IPS DF 4.7 (cell line): ENCODE results near the gene SLC2A9.

Experiments used
- DNase-seq: peaks from one replicate; pipeline ENCODE4 v3.0.0-alpha.2; 2013; ENCODE audit warnings: low spot score; ENCODE audit errors: extremely low read depth

SLC2A9 gene

DNA sequence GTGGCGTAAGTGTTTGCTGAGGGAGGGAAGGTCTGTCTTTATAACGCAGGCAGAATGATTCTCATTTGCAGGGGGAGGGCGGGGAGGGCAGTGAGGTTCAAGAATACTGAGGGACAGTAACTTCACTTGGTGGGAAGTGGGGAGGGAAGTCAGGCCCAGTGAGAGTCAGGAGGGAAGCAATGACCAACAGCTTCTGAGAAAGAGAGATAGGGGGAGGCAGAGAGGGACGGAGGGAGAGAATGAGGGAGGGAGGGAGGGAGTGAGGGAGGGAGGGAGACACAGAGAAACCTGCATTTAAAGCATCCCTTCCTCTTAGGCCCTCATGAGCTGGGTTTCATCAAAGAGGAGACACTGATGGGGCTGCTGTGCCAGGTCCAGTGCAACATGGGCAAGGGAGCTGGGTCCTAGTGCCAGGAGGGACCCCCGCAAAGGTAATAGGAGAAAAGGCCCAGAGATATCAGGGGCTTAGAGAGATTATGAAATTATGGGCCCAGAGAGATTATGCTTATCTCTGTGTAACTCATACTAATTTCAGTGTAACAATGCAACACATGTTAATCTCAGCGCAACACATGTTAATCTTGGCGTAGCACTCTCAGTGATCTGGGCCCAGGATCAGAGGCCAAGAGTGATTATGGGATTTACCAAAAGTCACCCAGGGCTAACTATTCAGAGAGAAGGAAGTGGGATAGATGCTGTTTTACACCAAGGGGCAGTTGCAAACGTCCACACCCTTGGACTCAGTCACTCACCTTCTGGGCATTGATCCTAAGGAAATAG lies 127.8 kb downstream of the SLC2A9 start:
- DNase-seq, result no peak

DNA sequence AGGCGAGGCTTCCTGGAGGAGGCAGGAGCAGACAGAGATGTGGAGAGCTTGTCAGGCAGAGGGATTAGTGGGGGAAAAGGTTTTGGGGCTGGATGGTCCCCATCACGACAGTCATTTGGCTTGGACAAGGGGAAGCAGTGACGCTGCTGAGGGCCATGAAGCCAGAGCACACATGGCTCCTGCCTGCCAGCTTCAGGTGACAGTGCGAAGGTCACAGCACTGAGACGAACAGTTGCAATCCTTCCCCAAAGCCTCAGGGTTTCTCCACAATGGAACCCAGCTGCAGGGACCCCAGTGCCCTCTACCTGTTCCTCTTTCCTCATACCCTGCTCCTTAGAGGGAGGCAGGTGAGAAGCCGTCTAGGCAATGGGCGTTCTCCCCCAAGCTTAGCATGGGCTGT lies 129.6 kb downstream of the SLC2A9 start:
- DNase-seq, result no peak

DNA sequence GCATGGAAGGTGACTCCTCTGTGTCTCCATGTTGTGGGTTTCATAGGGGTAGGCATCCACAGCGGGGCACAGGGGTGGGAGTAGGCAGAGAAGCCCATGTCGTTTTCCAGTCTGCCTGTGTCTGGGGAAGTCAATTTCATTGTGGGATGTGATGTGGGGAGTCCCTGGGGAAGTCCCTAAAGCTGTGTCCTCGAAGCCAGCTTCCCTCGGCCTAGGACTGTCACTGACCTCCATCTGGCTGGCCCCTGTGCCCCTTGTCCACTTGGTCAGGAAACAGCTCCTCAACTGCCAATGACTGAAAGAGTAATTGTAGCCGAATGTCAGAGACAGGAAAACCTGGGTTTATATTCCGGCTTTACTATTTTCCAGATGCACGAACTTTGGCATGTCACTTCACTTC lies 130.2 kb downstream of the SLC2A9 start:
- DNase-seq, result no peak

DNA sequence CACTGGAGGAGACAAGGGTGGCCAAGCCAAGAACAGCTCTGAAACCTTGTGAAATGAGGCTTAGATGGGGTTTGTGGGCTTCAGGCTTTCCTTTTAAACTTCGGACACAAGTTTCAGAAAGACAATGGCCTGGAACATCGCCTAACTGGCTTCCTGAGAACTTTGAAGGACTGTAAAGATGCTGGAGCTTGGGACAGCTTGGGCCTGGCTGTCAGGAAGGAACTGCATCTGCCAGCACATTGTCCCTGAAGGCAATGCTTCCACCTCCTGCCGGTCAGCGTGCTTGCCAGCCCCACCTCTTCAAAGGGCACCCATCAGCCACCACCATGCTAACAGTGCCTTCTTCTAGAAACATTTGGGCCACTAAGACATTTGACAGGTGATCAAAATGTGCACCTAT lies 132.0 kb downstream of the SLC2A9 start:
- DNase-seq, result no peak

DNA sequence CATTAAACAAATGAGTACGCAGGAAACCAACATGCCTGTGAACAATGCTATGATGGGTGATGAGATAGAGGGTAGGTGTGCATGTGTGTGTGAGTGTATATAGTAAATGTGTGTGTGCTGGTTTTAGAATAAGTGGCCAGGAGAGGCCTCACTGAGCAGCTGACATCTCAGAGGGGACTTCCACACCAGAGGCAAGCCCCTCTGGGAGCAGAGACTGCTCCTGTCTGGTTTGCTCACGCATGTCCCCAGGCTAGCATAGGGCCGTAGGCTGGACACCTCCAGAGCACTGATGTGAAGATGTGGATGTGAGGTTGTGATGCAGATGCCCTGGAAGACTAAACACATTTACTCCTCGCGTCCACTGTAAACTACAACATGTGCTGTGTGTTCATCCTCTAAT lies 135.3 kb downstream of the SLC2A9 start:
- no peak for DNase-seq

DNA sequence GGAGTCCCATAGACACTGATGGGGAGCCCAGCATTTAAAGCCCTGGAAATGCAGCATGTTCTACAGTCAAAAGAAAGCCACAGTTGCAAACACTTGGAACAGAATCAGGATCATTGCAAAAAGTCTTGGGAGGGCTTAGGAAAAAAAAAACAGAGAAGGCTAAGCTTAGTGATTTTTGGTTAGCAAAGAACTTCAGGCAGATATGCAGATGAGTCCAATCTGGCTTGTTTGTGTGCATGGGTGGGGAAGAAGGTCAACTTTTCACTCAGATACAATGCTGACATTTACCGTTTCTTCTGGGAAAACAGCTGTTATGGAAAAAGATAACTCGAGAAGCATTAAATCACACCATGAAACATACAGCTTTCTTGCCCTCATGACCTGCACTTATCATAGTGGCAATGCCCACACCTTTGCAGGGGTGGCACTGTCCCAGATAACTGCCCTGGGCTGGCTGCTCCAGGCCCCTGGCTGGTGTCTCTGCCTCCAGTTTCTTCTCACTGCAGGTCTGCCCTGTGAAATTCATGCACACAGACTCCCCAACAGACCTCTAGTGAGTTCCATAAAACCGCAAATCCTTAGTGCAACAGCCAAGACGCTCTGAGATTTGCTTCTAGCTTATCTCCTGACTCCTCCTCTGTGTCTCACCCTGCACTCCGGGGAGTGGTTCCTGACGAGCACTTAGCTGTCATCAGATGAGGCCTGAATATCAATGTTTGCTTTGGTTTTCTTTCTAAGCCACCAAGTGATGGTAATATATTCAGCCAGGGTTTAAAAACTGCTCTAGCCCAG lies 140.7 kb downstream of the SLC2A9 start:
- no peak for DNase-seq

DNA sequence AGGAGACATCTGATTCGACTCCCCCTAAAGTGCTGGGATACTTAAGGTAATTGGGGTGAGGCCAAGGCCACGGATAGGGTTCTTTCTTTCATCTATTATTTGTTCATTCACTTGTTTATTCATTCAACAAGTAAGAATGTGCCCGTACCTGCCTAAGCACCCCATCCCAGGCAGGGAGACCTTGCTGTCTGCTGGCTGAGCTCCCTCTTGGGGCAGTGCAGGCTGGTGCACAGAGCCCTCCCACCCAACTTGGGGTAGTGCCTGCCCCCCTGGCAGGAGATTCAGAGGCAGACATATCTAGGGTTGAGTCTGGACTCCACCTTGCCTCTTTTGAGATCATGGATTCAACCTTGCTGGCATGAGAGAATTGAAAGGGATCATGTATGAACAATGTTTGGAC lies 144.2 kb downstream of the SLC2A9 start:
- no peak for DNase-seq

DNA sequence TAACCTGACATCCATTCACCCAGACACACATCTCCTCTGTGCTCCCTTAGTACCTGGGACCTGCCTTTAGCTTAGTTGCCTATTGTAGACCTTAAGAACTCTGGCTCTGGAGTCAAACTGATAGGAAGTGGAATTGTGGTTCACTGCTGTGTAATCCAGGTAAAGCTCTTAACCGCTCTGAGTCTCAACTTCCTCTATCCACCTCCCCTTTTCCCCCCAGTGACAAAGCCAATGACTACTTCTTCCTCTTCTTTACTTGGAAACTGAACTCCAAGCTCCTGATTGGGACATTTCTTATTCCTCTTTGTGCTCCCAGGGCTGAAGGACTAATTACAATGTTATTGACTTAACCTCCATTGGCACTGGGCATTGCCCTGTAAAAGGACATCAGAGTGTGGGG lies 145.8 kb downstream of the SLC2A9 start:
- no peak for DNase-seq

DNA sequence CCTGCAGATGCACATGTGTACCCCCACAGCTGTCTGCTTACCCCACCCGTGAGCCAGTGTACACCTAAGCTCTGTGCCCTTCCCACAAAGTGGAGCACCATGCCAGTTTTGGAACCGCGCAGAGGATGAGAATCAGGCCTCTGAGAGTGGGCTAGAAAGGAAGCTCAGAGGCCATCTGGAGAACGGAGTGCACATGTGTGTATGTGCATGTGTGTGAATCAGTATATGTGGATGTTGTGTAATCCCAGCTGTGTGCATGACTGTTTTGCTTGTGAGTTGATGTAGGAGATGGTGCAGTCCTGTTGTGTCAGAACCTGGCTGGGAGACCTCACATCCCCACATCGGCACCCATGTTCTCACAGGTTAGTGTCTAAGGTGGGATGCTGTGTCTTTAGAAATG lies 146.9 kb downstream of the SLC2A9 start:
- no peak for DNase-seq

DNA sequence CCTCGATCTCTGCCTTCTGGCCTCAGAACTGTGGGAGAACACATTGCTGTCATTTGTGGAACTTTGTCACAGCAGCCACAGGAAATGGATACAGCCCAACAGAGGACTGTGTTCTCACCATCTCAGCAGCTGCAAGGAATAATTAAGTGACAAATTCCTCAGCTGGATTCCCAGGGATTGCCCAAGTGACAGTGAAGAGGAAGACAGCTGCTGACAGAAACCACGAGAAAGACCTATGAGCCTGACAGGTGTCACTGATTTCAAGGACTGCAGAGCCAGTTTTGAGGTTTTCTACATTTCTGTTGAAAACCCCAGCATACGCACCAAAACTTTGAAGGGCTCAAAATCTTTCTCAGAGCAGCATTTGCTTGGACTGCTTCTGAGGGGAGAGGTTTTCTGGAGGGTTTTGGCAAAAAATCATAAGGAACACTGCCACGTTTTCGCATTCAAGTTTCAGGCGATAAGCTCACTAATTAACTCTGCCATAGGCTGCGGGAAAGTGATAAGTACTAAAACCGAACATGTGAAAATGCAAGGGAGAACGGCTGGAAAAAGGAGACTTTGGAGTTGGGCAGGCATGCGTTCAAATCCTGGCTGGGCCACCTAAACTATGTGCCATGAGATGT lies 151.0 kb downstream of the SLC2A9 start:
- DNase-seq, result no peak

DNA sequence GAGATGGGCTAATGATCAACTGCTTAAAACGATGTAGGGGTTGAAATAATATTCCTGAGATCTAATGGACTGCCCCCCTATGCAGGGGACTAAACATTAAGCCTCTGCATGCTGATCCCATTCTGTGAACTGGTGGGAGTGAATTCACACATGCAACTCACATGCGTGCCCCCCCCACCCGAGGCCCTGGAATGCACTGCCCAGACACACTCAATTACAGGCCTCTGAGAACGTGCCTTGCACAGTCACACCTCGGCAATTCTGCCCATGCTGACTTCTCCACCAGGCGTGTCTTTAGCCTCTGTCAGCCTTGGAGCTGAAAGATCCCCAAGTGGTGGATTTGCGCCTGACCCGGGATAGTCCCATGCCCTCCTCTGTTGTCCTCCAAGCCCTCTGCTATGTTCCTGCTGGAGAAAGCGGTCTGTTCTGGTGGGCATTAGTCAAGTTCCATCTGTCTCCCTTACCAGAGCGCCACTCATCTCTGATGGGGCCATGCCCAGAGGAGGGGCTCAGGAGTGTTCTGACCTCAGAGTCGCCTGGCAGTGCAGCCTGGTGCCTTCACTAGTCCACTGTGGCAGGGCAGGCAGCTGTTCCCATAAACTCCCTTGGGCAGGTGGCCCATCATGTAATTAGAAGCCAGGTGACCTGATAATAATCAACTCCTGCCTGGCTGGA lies 153.4 kb downstream of the SLC2A9 start:
- no peak for DNase-seq

DNA sequence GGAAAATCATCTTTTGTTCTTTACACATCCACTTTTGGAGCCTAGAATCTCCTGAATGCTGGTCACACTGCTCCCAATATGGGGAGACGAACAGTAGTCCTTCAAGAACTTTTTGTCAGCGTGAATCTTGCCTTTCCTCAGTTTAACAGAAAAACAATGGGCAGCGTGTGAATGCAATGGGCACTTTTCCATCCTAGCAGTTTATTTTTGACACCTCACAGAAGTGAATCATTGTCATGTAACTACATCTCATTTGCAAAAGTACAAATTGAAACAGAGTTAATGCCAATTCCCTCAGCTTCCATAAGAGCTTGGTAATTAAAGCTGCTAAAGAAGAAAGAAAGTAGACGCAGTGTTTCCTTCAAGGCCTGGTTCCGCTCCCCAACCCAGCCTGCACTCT lies 154.4 kb downstream of the SLC2A9 start:
- DNase-seq, result no peak

DNA sequence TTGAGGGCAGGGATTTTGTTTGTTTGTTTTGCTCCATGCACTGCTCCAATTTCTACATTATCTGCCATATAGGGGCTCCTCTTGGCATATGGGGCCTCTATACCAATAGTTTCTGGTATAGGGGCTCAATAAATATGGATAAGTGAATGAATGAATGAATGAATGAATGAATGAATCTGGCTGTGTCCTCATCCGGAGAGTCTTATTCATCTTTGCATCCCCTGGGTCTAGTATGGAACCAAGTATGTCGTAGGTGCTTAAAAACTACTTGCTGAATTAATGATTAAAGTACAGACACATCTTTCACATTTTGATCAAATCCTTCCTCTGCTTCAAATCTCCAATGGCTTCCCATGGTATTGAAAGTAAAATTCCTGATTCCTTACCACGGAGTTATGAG lies 159.7 kb downstream of the SLC2A9 start:
- DNase-seq, result no peak

DNA sequence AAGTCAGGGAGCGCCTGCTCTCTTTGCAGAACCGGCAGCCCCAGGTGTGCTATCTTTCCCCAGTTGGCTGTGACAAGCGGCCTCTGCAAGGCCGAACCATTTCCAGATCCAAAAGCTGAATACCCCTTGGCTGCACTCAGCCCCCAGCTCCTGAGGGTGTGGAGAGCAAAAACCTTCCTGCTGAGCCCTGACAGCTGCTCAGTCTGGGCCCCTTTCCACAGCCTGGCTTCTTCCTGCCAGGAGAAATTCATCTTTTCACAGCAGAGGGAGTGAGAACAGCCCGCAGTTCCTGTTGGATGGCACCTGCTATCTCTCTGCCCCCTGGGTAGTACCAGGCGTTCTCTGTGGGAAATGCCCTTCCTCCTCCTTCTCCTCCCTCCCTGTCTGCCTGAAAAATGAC lies 161.5 kb downstream of the SLC2A9 start:
- DNase-seq, result no peak

DNA sequence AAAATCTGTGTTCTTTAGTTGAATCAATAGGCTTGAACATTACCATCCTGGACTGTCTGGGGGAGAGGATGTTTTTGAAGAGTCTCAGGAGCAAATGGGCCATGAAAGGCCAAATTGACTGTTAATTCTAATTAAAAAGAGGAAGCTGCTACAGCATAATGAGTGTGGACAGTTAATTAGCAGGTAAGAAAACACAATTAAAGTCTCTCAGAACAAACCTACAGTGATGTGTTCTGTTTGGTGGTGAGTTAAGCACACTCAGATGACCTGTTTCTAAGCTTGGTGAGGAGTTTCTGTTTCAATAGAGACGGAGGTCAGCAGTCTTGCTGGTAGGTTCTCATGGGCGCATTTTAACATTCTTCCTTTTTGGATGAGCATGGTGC lies 171.8 kb downstream of the SLC2A9 start:
- DNase-seq, result no peak

DNA sequence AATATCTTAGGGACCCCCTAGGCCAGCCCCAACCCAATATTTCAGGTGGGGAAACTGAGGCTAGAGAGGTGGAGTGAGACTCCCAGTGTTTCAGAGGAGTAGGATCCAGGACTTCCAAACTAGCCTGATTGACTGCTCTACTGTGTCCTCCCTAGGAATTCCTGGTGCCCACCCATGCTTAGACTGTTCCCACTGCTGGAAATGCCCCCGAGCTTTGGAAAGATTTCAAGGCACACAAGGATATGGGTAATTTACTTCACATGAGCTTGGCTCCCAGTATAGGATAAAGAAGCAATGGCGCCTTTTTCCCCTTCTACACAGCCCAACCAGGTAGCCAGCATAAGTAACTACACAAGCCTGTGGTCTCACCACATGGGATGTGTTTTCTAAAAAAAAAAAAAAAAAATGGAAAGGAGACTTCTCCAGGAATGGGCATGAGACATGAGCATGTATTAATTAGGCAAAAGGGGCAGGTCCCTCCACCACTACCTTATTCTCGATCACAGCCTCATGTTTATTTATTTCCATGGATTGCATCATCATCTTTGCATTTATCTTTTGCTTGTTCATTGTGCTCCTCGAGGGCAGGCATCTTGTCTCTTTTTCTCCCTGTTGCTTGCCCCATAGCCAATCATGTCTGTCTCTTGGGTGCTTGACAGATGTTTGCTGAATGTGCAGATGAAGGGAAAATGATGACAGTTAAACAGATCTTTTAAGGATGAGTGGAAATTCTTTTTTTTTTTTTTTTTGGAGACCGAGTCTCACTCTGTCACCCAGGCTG lies 173.1 kb downstream of the SLC2A9 start:
- DNase-seq, result no peak

DNA sequence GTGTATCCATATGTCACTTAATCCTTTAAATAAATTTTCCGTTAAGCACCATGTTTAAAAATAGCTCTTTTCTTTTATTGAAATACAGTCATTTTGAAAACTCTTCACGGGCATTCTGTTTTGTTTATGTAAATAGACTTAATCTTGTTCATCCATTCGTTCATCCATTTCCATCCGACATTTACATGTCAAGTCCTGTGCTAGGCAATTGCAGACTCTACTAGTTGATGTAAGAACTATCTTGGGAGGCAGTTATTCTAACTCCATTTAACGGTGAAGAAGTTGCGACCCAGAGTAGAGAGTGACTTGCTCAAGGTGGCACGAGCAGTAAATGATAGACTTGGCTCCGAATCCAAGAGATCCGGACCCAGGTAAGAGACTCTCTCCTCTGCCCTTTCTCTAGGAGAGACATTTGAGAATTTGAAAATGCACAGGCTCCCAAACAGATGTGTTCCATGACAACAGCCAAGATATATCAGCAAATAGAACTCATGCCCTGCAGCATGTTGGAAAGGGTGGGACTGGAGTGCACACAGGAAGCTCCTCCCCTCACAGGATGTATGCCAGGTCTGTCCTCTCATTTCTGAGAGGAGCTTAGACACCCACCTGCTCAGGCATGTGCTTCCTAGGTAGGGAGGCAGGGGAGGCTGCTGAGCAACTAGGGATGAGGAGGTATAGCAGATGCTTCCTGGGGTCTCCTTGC lies 175.4 kb downstream of the SLC2A9 start:
- no peak for DNase-seq

DNA sequence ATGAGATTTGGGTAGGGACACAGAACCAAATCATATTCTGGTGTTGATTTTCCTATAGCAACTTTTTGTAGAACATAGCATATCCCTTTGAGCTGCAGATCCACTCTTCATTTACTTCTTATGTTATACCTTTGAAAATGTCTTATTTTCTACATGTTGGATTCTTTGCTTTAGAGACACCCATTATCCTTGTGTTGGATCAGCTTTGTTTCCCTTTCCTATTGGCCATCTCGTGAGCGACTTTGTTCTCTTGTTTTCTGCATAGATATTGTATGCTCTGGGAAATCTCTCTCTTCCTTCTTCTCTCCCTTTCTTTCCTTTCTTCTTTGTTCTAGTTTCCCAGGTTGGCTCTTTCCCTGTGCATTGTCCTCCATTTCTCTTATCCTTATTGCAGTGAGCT lies 180.2 kb downstream of the SLC2A9 start:
- no peak for DNase-seq

DNA sequence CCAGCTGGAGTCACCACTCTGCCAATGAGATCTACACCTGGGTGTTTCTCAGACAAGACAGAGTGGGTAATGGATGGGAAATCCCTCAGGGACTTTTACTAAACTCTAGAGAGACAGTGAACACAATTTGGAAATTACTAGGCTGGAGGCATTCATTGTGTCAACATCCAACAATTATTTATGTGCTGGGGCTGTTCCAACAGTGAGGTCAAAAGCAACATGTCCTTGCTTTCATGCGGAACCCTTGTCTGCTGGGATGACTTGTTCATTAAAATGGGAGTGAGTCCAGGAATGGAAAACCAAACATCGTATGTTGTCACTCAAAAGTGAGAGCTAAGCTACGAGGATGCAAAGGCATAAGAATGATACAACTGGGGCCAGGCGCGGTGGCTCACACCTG lies 185.9 kb downstream of the SLC2A9 start:
- DNase-seq, result no peak

DNA sequence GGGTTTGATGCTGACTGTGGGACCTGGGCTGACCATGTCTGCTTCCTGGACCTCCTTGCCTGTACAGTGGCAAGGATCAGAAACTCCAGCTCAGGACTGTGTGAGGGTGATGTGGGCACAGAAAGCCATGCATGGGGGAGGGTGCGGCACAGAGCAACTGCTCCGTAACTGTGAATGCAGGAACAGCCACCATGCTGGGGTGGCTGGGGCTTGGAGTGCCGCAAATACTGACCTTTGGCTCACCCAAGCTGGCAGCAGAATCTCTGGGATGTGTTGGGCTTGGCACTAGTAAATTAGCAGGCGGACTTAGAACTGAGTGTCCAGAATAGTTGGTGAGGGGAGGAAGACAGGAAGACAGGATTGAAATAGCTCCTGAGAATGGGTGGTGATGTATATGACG lies 187.9 kb downstream of the SLC2A9 start:
- DNase-seq, result no peak

DNA sequence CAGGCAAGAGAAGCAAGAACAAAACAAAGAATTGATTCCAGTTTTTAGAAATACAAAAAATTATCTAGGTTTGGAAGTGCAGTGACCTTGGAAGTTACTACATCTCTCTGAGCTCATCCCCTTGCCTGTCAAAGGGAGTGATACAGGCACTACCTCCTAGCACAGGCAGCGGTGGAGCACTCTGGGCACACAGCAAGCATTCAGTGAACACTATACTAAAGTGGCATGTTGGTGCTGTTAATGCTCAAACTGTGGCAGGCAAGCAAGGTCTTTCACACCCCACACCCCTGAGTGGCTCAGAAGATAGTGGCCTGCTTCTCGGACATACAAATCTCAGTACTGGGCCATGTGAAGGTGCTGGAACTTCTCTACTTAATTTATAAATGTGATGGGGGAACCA lies 188.7 kb downstream of the SLC2A9 start:
- DNase-seq, result no peak
